Ishikawa (cell line): ENCODE data around the gene E2F1.

ENCODE experiments used
- CEBPB ChIP-seq: IDR thresholded peaks from 2 replicates; pipeline ENCODE4 v1.6.1; 2012
- CREB1 ChIP-seq: IDR thresholded peaks from 2 replicates; pipeline ENCODE4 v1.6.1; 2012; ENCODE audit warnings: low read depth
- EGR1 ChIP-seq: IDR thresholded peaks from 2 replicates; pipeline ENCODE4 v1.6.1; 2012
- EP300 ChIP-seq: IDR thresholded peaks from 2 replicates; pipeline ENCODE4 v1.6.1; 2012; ENCODE audit warnings: borderline replicate concordance
- FOXM1 ChIP-seq: IDR thresholded peaks from 2 replicates; pipeline ENCODE4 v1.6.1; 2012; ENCODE audit warnings: low read depth, borderline replicate concordance
- MAX ChIP-seq: IDR thresholded peaks from 2 replicates; pipeline ENCODE4 v1.6.1; 2012
- NFIC ChIP-seq: IDR thresholded peaks from 2 replicates; pipeline ENCODE4 v1.6.1; 2012
- RAD21 ChIP-seq: IDR thresholded peaks from 2 replicates; pipeline ENCODE4 v1.6.1; 2012; ENCODE audit warnings: low read depth
- REST ChIP-seq: IDR thresholded peaks from 2 replicates; pipeline ENCODE4 v1.6.1; 2012; ENCODE audit warnings: low read depth, mild to moderate bottlenecking
- TAF1 ChIP-seq: IDR thresholded peaks from 2 replicates; pipeline ENCODE4 v1.6.1; 2012; ENCODE audit warnings: low read depth, mild to moderate bottlenecking
- TCF12 ChIP-seq: IDR thresholded peaks from 2 replicates; pipeline ENCODE4 v1.6.1; 2012; ENCODE audit warnings: low read depth
- TEAD4 ChIP-seq: IDR thresholded peaks from 2 replicates; pipeline ENCODE4 v1.6.1; 2012
- USF1 ChIP-seq: IDR thresholded peaks from 2 replicates; pipeline ENCODE4 v1.6.1; 2012
- YY1 ChIP-seq: IDR thresholded peaks from 2 replicates; pipeline ENCODE4 v1.6.1; 2012; ENCODE audit warnings: low read depth
- ZBTB7A ChIP-seq: IDR thresholded peaks from 2 replicates; pipeline ENCODE4 v1.6.1; 2012; ENCODE audit warnings: low read depth

Gene E2F1

DNA sequence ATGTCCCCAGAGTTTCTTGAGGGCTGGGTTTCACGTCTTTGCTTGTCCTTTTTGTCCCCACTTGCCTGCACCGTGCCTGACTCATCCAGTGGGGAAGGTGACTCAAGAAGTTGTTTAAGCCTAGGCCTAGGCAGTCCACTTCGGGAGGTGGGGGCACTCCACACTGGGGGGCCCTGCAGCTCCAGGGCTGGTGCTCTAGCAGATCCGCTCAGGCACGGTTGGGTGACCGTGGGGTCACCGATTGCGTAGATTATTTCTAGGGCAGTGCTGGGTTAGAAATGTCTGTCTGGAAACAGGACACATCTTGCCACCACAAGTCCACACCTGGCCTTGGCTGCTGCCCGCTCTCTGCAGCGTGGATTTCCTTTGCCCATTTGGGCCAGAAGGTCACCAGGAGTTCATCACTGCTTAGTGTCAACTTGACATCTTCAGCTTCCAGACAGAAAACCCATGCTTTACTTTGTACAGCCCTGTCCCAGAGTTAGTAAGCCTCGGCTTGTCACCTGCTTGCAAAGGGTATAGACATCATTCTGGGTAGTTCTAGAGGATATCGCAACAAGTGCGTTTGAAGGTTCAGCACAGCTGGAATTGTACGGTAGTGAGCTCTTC is 37.7 kb downstream of the E2F1 start:
- TF ChIP-seq TCF12 (no peak), REST (no peak), ZBTB7A (no peak), USF1 (no peak), CREB1 (no peak), FOXM1 (no peak), RAD21 (no peak), EGR1 (no peak), EP300 (no peak), NFIC (no peak), YY1 (no peak), MAX (no peak), TEAD4 (no peak), TAF1 (no peak), CEBPB (no peak)

DNA sequence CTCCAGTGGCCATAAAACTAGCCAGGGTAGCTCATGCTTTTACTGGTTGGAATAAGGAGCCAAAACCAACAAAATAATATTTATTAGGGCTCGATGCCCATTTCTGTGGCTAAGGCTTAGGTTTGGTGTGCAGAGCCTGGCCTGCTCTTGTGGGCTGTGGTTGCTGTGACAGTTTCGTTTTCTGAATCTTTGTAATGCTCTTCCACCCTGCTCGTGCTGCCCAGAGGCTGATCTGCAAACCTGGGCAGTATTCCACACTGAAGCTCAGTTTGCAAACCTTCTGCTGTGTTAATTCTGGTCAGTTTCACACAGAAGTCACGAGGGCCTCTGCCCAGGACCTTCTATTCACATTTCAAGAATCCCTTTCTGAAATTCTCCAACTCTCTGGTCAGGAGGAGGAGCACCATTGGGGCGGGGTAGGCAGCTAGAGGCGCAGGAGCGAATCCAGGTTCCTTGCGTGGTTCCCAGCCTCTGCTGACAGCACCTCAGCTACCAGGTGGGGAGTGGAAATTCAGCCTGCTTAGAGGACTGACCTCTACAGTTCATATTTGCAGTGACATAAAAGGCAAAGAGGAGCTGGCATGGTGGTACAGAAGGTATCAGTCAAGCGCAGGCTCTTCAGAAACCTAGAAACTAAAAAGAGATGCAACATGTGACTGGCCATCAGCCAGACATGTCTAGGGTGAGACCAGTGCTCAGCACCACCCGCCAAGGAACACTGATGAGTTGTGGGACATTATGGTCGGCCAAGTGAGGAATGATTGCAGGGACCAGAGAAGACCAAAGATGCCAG is 38.4 kb downstream of the E2F1 start:
- TF ChIP-seq TCF12 (no peak), CEBPB (no peak), ZBTB7A (no peak), EP300 (no peak), MAX (no peak), TAF1 (no peak)

GRCh38 chr20:33646959-33647602 is 39.1 kb downstream of the E2F1 start:
- peak; percentile 78 for TF ChIP-seq REST

- TF ChIP-seq REST (no peak), USF1 (no peak), EGR1 (no peak), NFIC (no peak), CEBPB (no peak), TEAD4 (no peak), RAD21 (no peak), YY1 (no peak), TCF12 (no peak), TAF1 (no peak), CREB1 (no peak)
Measured at GRCh38 chr20:33646191-33646590, 40.0 kb downstream of the E2F1 start.
